ENCODE data around the gene KCNJ2. TPM values are rescaled to one million over a fixed set of nuclear protein-coding genes. Genes with fewer than 3 reads are reported as not detected.

KCNJ2 gene
- total RNA-seq = 2.9 and 15.8 TPM in 2 replicates

GRCh38 chr17:70168977-70169708, at the start of gene KCNJ2:
TSS of gene KCNJ2 (plus strand) at chr17:70169532. CDS start at chr17:70175040, 5,508 bp downstream.

Other genes with a start within 250 kb of the KCNJ2 start
- gene KCNJ16, start 94.3 kb upstream of the KCNJ2 start, total RNA-seq = not detected in 2 replicates